Measurements from ENCODE around the gene SIRT2.
"Not testable (repeated sequence)": the region's sequence is repeated elsewhere in the genome, so short reads cannot be mapped to it uniquely, and the experiment has no call there.

SIRT2 gene

DNA sequence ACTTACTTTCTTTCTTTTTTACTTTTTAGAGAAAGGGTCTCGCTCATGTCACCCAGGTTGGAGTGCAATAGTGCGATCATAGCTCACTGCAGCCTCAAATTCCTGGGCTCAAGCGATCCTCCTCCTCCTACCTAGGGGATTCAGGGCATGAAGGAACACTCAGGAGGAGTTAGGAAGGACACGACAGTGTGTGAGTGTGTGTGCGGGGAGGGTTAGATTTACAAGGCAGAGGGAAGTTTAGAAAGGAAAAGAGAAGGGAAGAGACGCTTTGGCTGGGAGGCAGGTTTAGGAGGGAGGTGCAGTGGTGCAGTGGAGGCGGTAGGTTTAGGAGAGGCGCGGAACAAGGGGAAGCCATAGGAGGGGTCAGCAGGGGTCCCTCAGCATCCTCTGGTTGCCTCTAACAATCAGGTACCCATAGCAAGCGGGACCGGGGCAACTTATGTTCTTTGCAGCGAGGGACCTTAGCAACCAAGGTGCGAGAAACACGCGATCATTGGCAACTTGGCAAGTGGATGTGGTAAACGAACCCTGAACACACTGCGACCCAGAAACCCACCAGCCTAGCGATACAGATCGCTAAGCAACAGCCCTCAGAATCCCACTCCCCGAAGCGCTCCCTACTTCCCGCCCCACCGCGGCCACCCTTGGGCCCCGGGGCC is 501 bp downstream of the SIRT2 start:
- no peak for DNase-seq (ENCODE audit: extremely low read depth in 1 of 2, low read depth in 1 of 2)

DNA sequence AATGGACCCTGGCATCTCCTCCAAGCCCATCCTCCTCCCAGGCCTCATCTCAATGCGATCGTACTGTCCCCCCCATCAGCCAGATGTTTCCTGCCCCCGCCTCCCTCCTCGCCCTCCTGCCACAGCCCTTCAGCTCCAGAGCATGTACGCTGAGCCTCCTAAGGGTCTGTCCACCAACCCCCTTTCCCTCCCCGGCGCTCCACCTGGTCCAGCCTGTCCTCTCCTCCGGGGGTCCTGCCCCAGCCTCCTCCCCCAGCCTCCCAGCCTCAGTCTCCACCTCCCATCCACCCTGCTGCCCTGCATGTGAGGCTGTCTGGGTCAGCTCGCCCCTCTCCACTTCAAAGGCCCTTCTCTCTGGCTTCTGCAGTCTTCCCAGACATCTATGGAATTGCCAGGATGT is 4.5 kb downstream of the SIRT2 start:
- DNase-seq (ENCODE audit: extremely low read depth in 1 of 2, low read depth in 1 of 2) = no peak

DNA sequence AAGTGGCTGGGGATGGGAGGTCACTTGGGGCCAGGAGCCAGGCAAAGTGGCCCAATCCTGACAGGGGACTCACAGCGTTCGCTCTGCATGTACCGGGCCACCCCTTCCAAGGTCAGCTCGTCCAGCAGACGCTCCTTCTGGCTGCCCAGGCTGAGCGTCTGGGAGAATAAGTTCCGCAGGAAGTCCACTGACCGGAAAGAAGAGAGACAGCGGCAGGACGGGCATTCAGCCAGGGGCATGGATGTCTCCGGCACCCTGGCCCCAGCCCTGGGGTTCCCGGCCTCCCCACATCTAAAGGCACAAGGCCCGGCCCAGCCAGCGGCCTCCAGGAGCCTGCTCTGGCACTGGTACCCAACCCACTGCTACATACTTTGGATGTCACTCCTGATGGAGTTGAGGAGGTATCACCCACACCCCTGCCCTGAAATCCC is 6.1 kb downstream of the SIRT2 start:
- no peak for DNase-seq (ENCODE audit: extremely low read depth in 1 of 2, low read depth in 1 of 2)

DNA sequence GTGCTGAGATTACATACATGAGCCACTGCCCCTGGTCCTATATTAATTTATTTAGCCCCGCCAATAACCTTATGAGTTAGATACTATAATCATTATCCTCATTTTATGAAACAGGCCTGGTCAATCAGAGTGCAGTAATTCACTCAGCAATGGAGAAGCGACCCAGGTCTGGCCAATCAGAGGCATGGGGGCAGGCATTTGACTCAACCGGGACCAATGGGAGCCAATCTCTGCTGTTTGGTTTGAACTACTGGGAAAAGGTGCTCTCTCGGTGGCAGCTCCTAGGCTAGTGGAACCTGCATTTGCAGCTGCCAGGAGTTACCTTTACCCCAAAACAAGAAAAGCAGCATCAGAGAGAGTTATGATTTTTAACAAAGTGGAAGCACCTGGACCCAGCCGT is 6.6 kb downstream of the SIRT2 start:
- no peak for DNase-seq (ENCODE audit: extremely low read depth in 1 of 2, low read depth in 1 of 2)

DNA sequence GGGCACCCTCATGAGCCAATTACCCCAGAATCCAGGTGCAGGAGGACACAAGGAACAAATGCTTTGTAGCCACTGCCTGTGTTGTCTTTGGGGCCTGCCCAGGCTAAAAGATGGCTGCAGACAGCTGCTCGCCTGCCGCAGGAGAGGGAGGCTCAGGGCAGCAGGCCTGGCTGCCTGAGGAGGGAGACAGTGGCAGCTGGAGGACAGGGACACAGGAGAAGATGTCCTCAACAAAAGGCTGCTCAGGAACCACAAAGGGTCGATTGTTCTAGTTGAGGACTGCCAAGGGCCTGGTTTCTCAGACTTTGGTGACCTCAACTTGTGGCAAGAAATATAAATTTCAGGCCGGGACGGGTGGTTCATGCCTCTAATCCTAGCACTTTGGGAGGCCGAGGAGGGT is 7.6 kb downstream of the SIRT2 start:
- DNase-seq (ENCODE audit: extremely low read depth in 1 of 2, low read depth in 1 of 2) = no peak

DNA sequence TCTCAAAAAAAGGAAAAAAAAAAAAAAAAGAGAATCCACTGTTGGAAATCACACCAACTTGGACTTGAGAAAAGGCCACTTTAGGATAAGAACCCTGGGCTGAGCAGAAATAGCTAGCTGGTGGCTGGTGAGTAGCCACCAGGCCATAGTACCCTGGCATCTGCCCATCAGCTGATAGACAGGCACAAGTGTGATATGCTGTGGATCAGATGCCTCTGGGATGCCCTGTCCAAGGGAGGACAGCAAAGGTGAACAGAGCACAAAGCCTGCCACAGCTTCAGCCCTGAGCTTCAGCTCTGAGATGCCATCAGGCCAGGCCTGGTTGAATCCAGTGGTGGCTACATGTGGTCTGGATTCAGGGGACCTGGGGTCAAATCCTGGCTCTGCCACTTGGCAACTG is 8.7 kb downstream of the SIRT2 start:
- no peak for DNase-seq (ENCODE audit: extremely low read depth in 1 of 2, low read depth in 1 of 2)

DNA sequence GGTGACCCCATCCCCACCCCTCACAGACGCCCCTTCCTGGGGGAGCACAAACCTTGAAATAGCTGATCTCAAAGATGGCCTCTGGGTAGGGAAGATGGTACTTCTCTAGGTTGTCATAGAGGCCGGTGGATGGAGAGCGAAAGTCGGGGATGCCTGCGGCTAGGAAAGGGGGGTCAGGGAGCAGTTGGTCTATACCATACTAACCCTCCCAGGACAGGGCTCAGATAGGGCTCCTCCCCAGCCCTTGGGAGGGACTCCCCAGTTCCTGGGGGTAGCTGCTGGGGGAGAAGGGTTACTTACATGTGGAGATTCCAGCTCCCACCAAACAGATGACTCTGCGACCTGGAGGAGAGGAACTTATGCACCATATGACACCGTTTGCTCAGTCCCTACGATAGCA is 9.6 kb downstream of the SIRT2 start:
- no peak for DNase-seq (ENCODE audit: extremely low read depth in 1 of 2, low read depth in 1 of 2)

DNA sequence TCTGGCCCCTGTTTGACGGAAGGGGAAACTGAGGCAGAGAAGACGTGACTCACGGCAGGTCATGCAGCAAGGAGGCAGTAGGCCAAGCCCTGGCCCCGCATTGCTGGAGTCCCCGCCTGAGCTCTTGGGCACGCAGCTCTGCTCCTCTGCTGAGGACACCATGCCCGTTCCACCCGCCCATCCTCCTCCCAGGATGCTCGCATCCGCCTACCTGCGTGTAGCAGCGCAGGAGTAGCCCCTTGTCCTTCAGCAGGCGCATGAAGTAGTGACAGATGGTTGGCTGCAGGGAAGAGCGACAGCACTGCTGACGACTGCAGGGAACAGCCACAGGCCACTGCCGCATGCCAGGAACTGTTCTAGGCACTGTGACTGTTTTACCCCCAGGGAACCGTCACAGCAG is 10.5 kb downstream of the SIRT2 start:
- no peak for DNase-seq (ENCODE audit: extremely low read depth in 1 of 2, low read depth in 1 of 2)

DNA sequence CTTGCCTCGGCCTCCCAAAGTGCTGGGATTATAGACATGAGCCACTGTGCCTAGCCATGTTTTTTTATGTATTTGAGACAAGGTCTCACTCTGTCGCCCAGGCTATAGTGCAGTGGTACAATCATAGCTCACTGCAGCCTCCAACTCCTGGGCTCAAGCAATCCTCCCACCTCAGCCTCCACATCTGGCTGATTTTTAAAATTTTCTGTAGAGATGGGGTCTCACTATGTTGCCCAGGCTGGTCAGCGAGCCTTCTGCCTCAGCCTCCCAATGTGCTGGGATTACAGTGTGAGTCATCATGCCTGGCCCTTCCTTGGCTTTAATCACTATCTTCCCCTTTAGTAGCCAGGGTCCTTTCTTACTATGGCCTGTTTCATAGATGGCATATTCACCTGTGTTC is 14.7 kb downstream of the SIRT2 start:
- not testable (repeated sequence) for DNase-seq (ENCODE audit: extremely low read depth in 1 of 2, low read depth in 1 of 2)

DNA sequence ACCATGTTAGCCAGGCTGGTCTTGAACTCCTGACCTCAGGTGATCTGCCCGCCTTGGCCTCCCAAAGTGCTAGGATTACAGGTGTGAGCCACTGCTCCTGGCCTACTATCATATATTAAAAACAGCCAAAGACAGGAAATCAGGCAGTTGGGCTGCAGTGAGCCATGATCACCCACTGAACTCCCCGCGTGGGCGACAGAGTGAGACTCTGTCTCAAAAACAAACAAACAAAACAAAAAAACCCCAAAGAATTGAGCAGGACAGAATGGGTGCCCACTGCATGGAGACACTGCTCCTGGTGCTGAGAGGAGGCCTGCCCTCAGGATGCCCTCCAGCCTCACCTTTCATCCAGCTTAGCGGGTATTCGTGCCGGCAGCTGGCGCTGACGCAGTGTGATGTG is 16.1 kb downstream of the SIRT2 start:
- no peak for DNase-seq (ENCODE audit: extremely low read depth in 1 of 2, low read depth in 1 of 2)

DNA sequence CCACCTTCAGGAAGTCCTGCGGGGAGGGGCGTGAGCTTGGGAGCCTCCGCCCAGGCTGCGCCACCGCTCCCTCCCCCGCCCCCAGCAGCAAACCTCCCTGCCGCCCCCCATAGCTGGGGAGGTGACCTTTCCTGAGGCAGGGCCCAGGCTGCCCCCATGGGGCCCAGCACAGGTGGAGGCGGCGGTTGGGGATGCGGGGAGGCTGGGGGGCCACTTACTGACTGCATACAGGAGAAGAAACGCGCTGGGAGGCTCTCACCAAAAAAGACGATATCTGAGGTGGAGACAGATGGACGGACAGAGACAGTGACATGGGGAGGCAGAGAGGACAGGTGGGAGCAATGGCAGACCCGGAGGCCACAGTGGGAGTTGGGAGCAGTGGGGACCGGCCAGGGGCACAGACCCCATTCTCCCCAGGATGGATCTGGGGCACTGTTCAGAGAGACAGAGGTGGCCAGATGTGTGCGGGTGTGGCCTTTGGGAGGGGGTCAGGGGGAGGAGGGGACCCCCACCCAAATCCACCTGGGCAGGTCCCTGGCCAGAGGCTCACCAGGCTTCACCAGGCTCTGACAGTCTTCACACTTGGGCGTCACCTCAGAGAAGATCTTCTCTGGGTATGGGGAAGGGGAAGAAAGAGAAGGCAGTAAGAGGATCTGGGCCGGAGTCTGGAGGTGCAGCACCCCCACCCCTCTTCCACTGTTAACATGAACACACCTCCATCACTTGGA is 18.4 kb downstream of the SIRT2 start:
- no peak for DNase-seq (ENCODE audit: extremely low read depth in 1 of 2, low read depth in 1 of 2)

DNA sequence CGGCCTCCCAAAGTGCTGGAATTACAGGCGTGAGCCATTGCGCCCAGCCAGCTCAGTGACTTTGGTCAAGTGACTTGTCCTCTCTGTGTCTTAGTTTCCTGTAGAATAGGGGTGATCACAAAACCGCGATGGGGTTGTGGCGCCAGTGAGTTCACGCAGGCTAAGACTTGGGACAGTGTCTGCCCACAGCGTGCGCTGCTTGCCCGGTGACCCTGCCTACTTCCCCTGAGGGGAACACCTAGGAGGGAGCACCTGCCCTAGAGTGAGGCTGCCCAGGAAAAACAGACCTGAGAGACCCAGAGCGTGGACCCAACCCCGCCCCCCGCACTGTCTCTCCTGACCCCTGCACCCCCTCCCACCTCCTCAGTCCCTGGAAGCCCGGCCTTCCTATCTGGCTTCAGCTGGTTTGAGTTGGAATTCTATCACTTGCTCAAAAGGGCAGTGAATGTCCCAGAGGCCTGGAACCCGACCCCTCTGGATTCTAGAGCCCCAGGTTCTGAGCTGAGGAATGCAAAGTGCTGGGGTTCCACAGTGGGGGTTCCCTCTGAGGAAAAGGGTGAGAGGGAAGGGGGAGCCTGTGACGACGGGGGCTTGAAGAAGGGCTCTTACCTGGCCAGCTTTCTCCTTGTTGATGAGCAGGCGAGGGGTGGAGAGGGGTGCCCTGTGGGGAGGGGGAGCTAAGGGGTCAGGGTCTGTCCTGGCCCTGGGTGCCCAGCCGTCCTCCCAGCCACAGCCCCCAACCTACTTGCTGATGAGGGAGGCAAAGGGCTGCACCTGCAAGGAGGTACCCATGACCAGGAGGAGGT is 19.1 kb downstream of the SIRT2 start:
- no peak for DNase-seq (ENCODE audit: extremely low read depth in 1 of 2, low read depth in 1 of 2)

DNA sequence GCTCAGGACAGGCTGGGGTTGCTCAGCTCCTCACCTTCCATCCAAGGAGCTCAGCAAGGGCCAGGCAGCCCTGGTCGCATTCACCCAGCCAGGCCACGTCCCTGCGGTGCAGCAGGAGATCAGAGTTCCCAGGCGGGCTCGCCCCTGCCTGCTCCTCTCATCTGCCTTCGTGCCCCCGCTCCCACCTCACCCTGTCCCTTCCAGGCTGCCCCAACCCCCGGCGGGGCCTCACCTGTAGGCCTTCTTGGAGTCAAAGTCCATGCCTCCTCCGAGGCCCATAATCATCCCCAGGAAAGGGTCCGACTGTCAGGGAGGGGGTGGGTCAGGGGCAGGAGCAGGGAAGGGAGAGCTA is 20.0 kb downstream of the SIRT2 start:
- DNase-seq (ENCODE audit: extremely low read depth in 1 of 2, low read depth in 1 of 2) = no peak

DNA sequence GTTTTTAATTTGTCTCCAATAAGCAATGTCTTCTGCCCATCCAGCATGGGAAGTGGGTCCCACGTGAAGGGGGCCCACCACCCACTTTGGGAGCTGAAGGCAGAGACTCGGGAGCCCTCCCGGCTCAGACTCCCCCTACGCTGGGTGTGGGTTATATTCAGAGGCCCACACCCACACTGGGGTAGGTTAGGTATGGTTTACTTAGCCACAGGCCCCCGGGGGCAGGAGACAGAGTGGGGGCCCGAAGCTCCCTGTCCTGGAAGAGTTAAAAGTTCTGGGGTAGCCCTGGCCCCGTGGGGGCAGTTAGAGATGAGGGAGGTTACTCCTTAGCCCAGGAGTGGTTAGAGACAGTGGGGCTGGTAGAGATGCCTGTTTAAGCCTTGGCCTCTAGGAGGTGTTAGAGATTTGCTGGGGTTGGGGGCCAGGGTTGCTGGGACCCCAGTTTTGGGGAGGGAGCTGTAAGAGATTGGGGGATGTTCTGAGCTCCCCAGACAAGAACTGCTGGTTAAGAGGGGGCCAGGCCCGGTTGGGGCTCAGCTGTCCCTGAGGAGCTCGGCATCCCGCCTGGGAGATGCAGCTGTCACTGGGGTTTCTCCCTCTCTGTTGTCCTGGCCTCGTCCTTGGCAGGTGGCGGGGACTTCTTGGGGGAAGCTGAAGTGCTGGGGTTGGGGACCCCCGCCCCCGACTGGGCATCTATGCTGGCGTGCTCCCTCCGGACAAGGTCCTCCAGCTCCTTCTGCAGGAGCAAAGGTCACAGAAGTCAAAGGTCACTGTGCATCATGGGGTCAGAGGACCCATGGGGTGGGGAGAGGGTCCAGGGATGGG is 20.6 kb downstream of the SIRT2 start:
- no peak for DNase-seq (ENCODE audit: extremely low read depth in 1 of 2, low read depth in 1 of 2)

DNA sequence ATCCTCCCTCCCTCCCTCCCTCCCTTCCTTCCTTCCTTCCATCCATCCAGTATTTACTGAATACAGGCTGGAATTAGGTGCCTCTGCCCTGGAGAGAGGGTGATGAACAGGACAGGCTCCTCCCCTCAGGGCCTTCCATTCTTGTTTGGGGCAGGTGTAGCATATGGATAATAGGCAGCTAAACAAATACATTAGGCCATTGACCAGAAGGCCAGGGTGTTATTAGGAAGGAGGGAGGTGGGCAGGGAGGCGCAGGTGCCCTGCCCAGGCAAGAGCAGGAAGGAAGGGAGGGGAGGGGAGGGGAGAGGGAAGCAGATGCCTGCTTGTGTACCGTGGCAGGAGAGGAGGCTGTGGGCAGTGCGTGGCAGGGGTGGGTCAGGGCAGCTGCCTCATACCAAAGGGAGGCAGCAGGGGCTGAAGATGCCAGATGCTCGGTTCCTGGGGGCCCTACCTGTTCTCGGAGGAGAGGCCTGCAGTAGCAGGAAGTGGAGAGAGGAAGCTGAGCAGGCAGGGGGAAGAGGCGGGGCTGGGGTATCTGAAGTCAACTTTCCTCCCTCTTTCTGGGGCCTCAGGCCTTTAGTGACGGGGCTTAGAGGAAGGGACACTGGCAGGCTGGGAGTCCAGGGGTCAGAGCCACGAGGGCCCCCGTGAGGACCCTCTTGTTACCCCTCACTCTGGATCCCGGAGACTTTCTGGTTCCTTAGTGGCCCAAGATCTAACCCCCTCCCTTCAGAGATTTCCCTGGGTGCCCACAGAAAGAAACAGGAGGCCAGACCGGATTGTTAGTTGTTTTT is 21.4 kb downstream of the SIRT2 start, which contains the start of gene RINL:
TSS of gene RINL (minus strand) at position 495 of the 794 bp plus-strand sequence. CDS start 1,533 bp downstream, outside the sequence.
- DNase-seq (ENCODE audit: extremely low read depth in 1 of 2, low read depth in 1 of 2) = peak; percentile 33 to 62

DNA sequence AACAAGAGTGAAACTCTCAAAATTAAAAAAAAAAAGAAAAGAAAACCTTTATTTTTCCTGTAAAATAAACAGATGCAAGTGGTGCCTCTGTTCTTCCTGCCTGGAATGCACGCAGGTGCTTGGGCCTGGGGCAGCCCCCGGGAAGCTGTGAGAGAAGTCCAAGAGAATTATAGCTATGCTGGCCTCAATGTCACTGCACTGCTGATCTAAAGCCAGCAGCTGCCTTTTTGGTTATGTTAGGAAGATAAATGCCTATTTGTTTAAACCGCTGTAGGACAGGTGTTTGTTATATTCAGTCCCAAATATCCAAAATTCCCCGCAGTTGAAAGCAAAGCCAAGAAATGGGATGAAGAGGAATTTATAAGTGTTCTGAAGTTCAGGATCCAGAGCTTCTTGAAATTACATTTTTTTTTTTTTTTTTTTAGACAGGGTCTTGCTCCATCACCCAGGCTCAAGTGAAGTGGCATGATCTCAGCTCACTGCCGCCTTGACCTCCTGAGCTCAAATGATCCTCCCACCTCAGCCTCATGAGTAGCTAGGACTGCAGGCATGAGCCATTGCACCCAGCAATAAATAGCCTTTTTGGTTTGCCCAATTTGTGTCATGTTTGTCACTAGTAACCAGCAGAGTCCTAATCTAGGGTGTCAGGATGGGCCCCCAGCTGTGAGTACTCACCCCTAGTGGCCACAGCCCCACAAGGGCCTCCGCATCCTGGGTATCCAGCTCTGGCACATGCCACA is 23.6 kb downstream of the SIRT2 start:
- no peak for DNase-seq (ENCODE audit: extremely low read depth in 1 of 2, low read depth in 1 of 2)

DNA sequence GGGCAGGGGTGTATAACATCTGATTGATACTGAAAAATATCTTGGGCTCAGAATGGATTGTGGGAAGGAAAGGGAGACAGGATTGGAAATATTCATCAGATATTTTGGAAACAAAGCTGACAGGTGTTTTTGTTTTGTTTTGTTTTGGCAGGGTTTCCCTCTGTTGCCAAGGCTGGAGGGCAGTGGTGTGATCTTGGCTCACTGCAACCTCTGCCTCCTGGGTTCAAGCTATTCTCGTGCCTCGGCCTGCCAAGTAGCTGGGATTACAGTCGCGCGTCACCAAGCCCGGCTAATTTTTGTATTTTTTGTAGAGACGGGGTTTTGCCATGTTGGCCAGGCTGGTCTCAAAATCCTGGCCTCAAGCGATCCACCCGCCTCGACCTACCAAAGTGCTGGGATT is 26.0 kb downstream of the SIRT2 start:
- DNase-seq (ENCODE audit: extremely low read depth in 1 of 2, low read depth in 1 of 2) = not testable (repeated sequence)

DNA sequence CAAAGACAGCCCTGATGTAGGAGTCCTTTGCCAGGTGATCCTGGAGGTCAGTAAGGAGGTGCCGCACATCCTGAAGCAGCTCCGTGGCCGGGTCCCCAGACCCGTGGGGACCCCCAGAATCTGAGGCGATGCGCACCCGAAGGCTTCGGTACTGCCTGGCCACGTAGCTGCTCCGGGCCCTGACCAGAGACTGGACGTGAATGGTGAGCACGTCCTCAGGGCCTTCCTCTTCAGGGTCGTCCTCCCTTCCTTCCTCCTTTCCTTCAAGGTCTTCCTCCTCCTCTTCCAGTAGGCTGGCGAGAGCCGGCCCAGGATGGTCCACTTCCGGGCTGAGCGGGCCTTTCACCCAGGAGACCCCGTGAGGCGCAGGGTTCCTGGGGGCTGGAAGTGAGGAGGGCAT is 28.8 kb downstream of the SIRT2 start:
- DNase-seq (ENCODE audit: extremely low read depth in 1 of 2, low read depth in 1 of 2) = no peak

DNA sequence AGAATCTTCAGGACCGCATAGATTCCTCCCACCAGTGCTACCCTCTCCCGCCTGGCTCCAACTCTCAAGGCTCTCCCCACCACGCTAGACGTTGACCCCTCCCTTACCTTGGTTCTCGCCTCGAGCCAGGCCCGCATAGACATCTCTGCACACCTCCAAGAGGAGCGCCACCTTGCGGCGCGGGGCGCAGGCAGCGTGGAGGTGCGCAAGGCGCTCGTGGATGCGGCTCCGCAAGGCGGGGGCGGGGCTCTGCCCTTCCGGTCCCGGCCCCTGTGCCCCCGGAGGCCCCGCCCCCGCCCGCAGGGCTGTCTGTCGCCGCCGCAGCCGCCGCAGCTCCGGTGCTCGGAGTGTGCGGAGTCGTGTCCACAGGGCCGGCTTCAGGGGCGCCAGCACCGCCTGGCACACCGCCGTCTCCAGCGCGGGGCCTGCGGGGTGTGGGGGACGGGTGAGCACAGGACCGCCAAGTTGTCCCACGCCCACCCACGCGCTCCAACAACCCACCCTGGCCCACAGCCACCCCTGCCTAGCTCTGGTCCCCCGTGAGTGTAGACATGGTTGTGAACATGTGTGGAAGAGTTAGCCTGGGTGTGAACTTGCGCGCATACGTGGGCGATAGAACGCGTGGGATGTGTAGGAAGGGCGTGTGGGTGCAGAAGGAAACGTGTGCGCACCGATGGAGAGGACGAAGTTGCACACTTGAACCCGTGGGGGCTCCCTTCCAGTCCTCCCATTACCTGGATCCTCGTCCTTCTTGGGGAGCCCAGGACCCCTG is 29.4 kb downstream of the SIRT2 start:
- DNase-seq (ENCODE audit: extremely low read depth in 1 of 2, low read depth in 1 of 2) = peak; percentile 87 to 88
